GM13977 (cell line): ENCODE results near the gene SNX21.
"Not testable (repeated sequence)": the region's sequence is repeated elsewhere in the genome, so short reads cannot be mapped to it uniquely, and the experiment has no call there.

Experiments
- DNase-seq: peaks from one replicate; pipeline ENCODE4 v3.0.0; 2012; ENCODE audit warnings: low spot score
- CTCF ChIP-seq: IDR thresholded peaks from 2 replicates; pipeline ENCODE4 v1.5.1; 2012; ENCODE audit warnings: mild to moderate bottlenecking, control low read depth; ENCODE audit not compliant: insufficient read depth; ENCODE audit errors: extremely low read depth, missing control alignments
- in situ Hi-C: fragments of 300-500 bp; cut with MboI; formaldehyde crosslinking; loops from one replicate; pipeline ENCODE4 v1.12.0; 2022; ENCODE audit warnings: low sequenced_read_pairs, low pct_unique_long_range_greater_than_20kb, mixed read lengths, inconsistent platforms; ENCODE audit not compliant: unreplicated experiment

SNX21 gene

GRCh38 chr20:45823949-45824835 lies 9.4 kb upstream of the SNX21 start:
- TF ChIP-seq CTCF, result peak; percentile 51
- in situ Hi-C loops, result no loop called here
- DNase-seq, result peak; percentile 59

GRCh38 chr20:45826381-45827019 lies 7.1 kb upstream of the SNX21 start:
- no peak for DNase-seq
- in situ Hi-C loops, result no loop called here
- no peak for TF ChIP-seq CTCF

- no peak for DNase-seq
- TF ChIP-seq CTCF, result no peak
- in situ Hi-C loops, result no loop called here
Observed at GRCh38 chr20:45827030-45827652, 6.5 kb upstream of the SNX21 start, which contains the start of gene TNNC2. Gene TNNC2 (minus strand): TSS chr20:45827312. CDS start chr20:45827248, 64 bp downstream.

- no peak for TF ChIP-seq CTCF
- in situ Hi-C loops, result no loop called here
- no peak for DNase-seq
Observed at GRCh38 chr20:45827712-45828111, 5.9 kb upstream of the SNX21 start.

- no peak for TF ChIP-seq CTCF
- in situ Hi-C loops, result no loop called here
Observed at GRCh38 chr20:45828589-45828988, 5.0 kb upstream of the SNX21 start.

GRCh38 chr20:45829673-45830106 lies 3.9 kb upstream of the SNX21 start:
- DNase-seq, in situ Hi-C loops: not testable (repeated sequence)

More at GRCh38 chr20:45828589-45828988, 5.0 kb upstream of the SNX21 start:
- no peak for DNase-seq
